Astrocyte of the cerebellum (primary cell): ENCODE data around the gene ADORA1.

Source experiments
- DNase-seq: peaks from one replicate; pipeline ENCODE4 v3.0.0-alpha.2; 2011; ENCODE audit warnings: low read depth
- H3K4me3 ChIP-seq: 2 replicates; pipeline ENCODE4 v1.5.1; 2011; ENCODE audit warnings: mild to moderate bottlenecking, low read depth, low read length, moderate library complexity
- in situ Hi-C: cut with HindIII; loops from 2 replicates; pipeline ENCODE4 v1.10.0; 2017; ENCODE audit warnings: low sequenced_read_pairs
- TF ChIP-seq, protein P1 (sequence below): IDR thresholded peaks from 2 replicates; pipeline ENCODE4 v1.5.1; 2012; ENCODE audit warnings: low read length, low read depth, moderate library complexity, mild to moderate bottlenecking; ENCODE audit errors: missing control alignments

ADORA1 gene

DNA sequence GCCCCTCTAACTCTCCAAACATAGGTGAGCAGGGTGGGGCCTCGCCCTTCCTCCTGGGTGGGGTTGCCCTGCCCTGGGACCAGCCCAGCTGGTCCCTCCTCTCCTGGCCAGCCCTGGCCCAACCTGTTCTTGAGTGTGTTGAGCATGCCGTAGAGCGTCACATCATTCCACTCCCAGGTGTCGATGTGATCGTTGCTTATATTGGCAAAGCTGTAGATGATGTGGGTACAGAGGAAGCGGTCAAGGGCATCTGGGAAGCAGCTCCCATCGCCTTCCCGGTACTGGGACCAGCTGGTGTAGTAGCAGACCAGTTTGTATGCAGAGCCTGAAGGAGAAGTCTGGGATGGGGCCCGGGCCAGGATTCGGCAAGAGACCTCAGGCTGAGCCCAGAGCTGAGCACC lies 57.5 kb downstream of the ADORA1 start:
- in situ Hi-C loops = no loop called here
- no peak for DNase-seq
- H3K4me3 ChIP-seq = no peak overlapping the region
- TF ChIP-seq, protein P1, sequence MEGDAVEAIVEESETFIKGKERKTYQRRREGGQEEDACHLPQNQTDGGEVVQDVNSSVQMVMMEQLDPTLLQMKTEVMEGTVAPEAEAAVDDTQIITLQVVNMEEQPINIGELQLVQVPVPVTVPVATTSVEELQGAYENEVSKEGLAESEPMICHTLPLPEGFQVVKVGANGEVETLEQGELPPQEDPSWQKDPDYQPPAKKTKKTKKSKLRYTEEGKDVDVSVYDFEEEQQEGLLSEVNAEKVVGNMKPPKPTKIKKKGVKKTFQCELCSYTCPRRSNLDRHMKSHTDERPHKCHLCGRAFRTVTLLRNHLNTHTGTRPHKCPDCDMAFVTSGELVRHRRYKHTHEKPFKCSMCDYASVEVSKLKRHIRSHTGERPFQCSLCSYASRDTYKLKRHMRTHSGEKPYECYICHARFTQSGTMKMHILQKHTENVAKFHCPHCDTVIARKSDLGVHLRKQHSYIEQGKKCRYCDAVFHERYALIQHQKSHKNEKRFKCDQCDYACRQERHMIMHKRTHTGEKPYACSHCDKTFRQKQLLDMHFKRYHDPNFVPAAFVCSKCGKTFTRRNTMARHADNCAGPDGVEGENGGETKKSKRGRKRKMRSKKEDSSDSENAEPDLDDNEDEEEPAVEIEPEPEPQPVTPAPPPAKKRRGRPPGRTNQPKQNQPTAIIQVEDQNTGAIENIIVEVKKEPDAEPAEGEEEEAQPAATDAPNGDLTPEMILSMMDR = no peak

GRCh38 chr1:203185585-203185984 lies 58.1 kb downstream of the ADORA1 start:
- in situ Hi-C loops = no loop called here
- H3K4me3 ChIP-seq = no peak overlapping the region
- TF ChIP-seq, protein P1 = no peak
- no peak for DNase-seq

DNA sequence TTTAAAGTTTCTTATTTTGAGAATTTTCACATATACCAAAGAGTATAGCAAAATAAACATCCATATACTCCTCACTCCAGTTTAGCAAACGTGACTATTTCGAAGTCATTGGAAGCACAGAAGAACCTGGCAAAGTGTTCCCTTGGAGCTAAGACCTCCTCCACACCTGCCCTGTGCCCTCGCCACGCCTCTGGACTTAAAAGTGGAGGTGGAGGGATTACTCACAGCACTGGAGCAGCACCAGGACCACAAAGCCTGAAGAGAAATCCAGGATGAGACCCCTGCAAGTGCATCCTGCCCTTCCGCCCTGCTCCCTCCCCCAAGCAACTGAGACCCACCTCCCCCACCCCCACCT lies 58.5 kb downstream of the ADORA1 start:
- TF ChIP-seq, protein P1 = no peak
- H3K4me3 ChIP-seq = no peak overlapping the region
- DNase-seq = no peak
- in situ Hi-C loops = no loop called here

GRCh38 chr1:203186446-203187303 lies 59.1 kb downstream of the ADORA1 start, which contains the start of gene CHI3L1:
CHI3L1 (minus strand) TSS chr1:203186704; CDS start chr1:203186623, 81 bp downstream.
- in situ Hi-C loops = no loop called here
- no peak for DNase-seq
- H3K4me3 ChIP-seq = no peak within 1 kb of the TSS
- TF ChIP-seq, protein P1 = no peak

- no peak for DNase-seq
- TF ChIP-seq, protein P1 = no peak
- no peak overlapping the region for H3K4me3 ChIP-seq
- in situ Hi-C loops = no loop called here
Measured at GRCh38 chr1:203187304-203187685, 59.8 kb downstream of the ADORA1 start.

GRCh38 chr1:203187689-203188264 lies 60.3 kb downstream of the ADORA1 start:
- DNase-seq = no peak
- in situ Hi-C loops = no loop called here
- TF ChIP-seq, protein P1 = no peak
- no peak overlapping the region for H3K4me3 ChIP-seq
